Neuron (in vitro differentiated cells): Measurements from ENCODE around the gene ADAM19.
A peak's percentile ranks its signal among the peaks of the same experiment; 100 is the strongest.

Experiments
- H2AFZ ChIP-seq: one replicate; pipeline ENCODE4 v1.6.1; 2013; ENCODE audit warnings: low read depth, mild to moderate bottlenecking, inconsistent platforms, low read length, moderate library complexity
- H3K27me3 ChIP-seq: one replicate; pipeline ENCODE4 v1.6.1; 2013; ENCODE audit warnings: low read length; ENCODE audit not compliant: insufficient read depth
- H3K36me3 ChIP-seq: one replicate; pipeline ENCODE4 v1.6.1; 2013; ENCODE audit warnings: low read length; ENCODE audit not compliant: insufficient read depth
- H3K4me1 ChIP-seq: one replicate; pipeline ENCODE4 v1.6.1; 2013; ENCODE audit warnings: low read length; ENCODE audit not compliant: insufficient read depth
- H3K4me3 ChIP-seq: 2 replicates; pipeline ENCODE4 v1.5.1; 2013; ENCODE audit warnings: mild to moderate bottlenecking, low read length, moderate library complexity
- H3K9me3 ChIP-seq: one replicate; pipeline ENCODE4 v1.6.1; 2013; ENCODE audit warnings: low read length

ADAM19 gene

GRCh38 chr5:157575381-157576020, at the start of gene ADAM19:
ADAM19 (minus strand) TSS chr5:157575775; CDS start chr5:157575696, 79 bp downstream.
- no peaks in the 10 kb centered on the region for H3K36me3 ChIP-seq
- no peaks in the 10 kb centered on the region for H3K9me3 ChIP-seq
- peak within 1 kb of the TSS; percentile 64 for H3K4me3 ChIP-seq
- H3K27me3 ChIP-seq, result no peaks in the 10 kb centered on the region
- peaks cover 8% of the 10 kb centered on the region for H3K4me1 ChIP-seq
- peak within 1 kb of the TSS; percentile 96 for H2AFZ ChIP-seq

GRCh38 chr5:157624144-157624543, 48.6 kb upstream of the ADAM19 start:
- no peaks in the 10 kb centered on the region for H3K9me3 ChIP-seq
- H3K36me3 ChIP-seq, result no peaks in the 10 kb centered on the region
- H2AFZ ChIP-seq, result no peak overlapping the region
- no peaks in the 10 kb centered on the region for H3K27me3 ChIP-seq
- no peaks in the 10 kb centered on the region for H3K4me1 ChIP-seq
- H3K4me3 ChIP-seq, result no peak overlapping the region

- H3K4me3 ChIP-seq, result no peak overlapping the region
- no peaks in the 10 kb centered on the region for H3K9me3 ChIP-seq
- no peaks in the 10 kb centered on the region for H3K27me3 ChIP-seq
- no peaks in the 10 kb centered on the region for H3K4me1 ChIP-seq
- H3K36me3 ChIP-seq, result no peaks in the 10 kb centered on the region
- no peak overlapping the region for H2AFZ ChIP-seq
Observed at GRCh38 chr5:157620776-157621175, 45.2 kb upstream of the ADAM19 start.

- H2AFZ ChIP-seq, result no peak overlapping the region
- H3K36me3 ChIP-seq, result no peaks in the 10 kb centered on the region
- no peaks in the 10 kb centered on the region for H3K9me3 ChIP-seq
- H3K4me3 ChIP-seq, result no peak overlapping the region
- H3K27me3 ChIP-seq, result no peaks in the 10 kb centered on the region
- H3K4me1 ChIP-seq, result no peaks in the 10 kb centered on the region
Observed at GRCh38 chr5:157618191-157618765, 42.7 kb upstream of the ADAM19 start.

- no peaks in the 10 kb centered on the region for H3K9me3 ChIP-seq
- H3K4me1 ChIP-seq, result no peaks in the 10 kb centered on the region
Observed at GRCh38 chr5:157616785-157617184, 41.2 kb upstream of the ADAM19 start.

GRCh38 chr5:157613385-157614245, 38.0 kb upstream of the ADAM19 start:
- Histone ChIP-seq H3K4me3 (no peak overlapping the region), H3K27me3 (no peaks in the 10 kb centered on the region), H2AFZ (no peak overlapping the region), H3K9me3 (no peaks in the 10 kb centered on the region), H3K36me3 (no peaks in the 10 kb centered on the region), H3K4me1 (no peaks in the 10 kb centered on the region)

More at GRCh38 chr5:157616785-157617184, 41.2 kb upstream of the ADAM19 start:
- H3K4me3 ChIP-seq, result no peak overlapping the region
- H3K27me3 ChIP-seq, result no peaks in the 10 kb centered on the region
- H2AFZ ChIP-seq, result no peak overlapping the region
- H3K36me3 ChIP-seq, result no peaks in the 10 kb centered on the region

GRCh38 chr5:157612581-157612980, 37.0 kb upstream of the ADAM19 start:
- no peak overlapping the region for H3K4me3 ChIP-seq
- H3K4me1 ChIP-seq, result no peaks in the 10 kb centered on the region
- no peak overlapping the region for H2AFZ ChIP-seq
- H3K36me3 ChIP-seq, result no peaks in the 10 kb centered on the region
- no peaks in the 10 kb centered on the region for H3K27me3 ChIP-seq
- H3K9me3 ChIP-seq, result no peaks in the 10 kb centered on the region

GRCh38 chr5:157611571-157612476, 36.2 kb upstream of the ADAM19 start:
- H3K4me3 ChIP-seq, result no peak overlapping the region
- no peaks in the 10 kb centered on the region for H3K36me3 ChIP-seq
- no peak overlapping the region for H2AFZ ChIP-seq
- H3K9me3 ChIP-seq, result no peaks in the 10 kb centered on the region
- no peaks in the 10 kb centered on the region for H3K4me1 ChIP-seq
- no peaks in the 10 kb centered on the region for H3K27me3 ChIP-seq

- no peaks in the 10 kb centered on the region for H3K36me3 ChIP-seq
- no peaks in the 10 kb centered on the region for H3K9me3 ChIP-seq
- H2AFZ ChIP-seq, result no peak overlapping the region
- no peak overlapping the region for H3K4me3 ChIP-seq
- no peaks in the 10 kb centered on the region for H3K4me1 ChIP-seq
- H3K27me3 ChIP-seq, result no peaks in the 10 kb centered on the region
Observed at GRCh38 chr5:157610990-157611389, 35.4 kb upstream of the ADAM19 start.

- H2AFZ ChIP-seq, result no peak overlapping the region
- H3K27me3 ChIP-seq, result no peaks in the 10 kb centered on the region
- no peaks in the 10 kb centered on the region for H3K9me3 ChIP-seq
- no peaks in the 10 kb centered on the region for H3K36me3 ChIP-seq
- H3K4me3 ChIP-seq, result no peak overlapping the region
- H3K4me1 ChIP-seq, result no peaks in the 10 kb centered on the region
Observed at GRCh38 chr5:157608972-157609565, 33.5 kb upstream of the ADAM19 start.

- Histone ChIP-seq H3K4me3 (no peak overlapping the region), H3K9me3 (no peaks in the 10 kb centered on the region), H3K4me1 (no peaks in the 10 kb centered on the region), H3K27me3 (no peaks in the 10 kb centered on the region), H2AFZ (no peak overlapping the region), H3K36me3 (no peaks in the 10 kb centered on the region)
Observed at GRCh38 chr5:157607371-157608161, 32.0 kb upstream of the ADAM19 start.

GRCh38 chr5:157606046-157606445, 30.5 kb upstream of the ADAM19 start:
- Histone ChIP-seq H3K4me3 (no peak overlapping the region), H2AFZ (no peak overlapping the region), H3K4me1 (no peaks in the 10 kb centered on the region), H3K36me3 (no peaks in the 10 kb centered on the region), H3K27me3 (no peaks in the 10 kb centered on the region), H3K9me3 (no peaks in the 10 kb centered on the region)
